ENCODE measurements around the gene CORO1C. TPM values are rescaled to one million over a fixed set of nuclear protein-coding genes. Genes with fewer than 3 reads are reported as not detected.
A peak's percentile ranks its signal among the peaks of the same experiment; 100 is the strongest.

Gene CORO1C
- total and polyA plus RNA-seq, 9 of the 15 experiments (the other 6 are each of a cell fraction or from before 2014, with no cell fraction given): 55.2 to 280 (median 150) TPM

DNA sequence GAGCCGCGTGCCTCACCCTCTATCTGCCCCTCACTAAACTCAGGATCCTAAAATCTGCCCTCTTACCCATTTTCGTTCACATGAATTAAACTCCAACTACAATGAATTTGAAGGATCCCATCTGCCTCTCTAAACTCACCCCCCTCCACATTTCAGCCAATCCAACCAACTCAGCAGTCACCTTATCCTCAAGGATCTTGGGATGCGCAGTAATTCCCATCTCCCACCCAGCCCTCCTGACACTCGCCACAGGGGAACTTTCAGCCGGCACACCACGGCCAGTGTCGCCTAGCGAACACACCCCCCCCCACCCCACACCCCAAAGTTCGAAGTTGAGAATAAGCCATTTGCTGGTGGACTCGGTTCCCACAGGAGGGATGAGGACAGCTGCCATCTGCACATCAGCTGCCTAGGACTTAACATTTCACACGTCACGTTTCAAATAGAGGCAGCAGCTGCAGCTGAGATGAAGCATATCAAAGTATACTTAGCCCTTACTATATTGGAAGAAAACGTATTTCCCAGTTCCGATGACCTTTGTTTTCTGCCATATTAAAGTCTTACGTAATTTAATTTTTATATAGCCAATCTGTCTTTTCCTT, 88.9 kb downstream of the CORO1C start (continued):
- TF ChIP-seq, protein P1, sequence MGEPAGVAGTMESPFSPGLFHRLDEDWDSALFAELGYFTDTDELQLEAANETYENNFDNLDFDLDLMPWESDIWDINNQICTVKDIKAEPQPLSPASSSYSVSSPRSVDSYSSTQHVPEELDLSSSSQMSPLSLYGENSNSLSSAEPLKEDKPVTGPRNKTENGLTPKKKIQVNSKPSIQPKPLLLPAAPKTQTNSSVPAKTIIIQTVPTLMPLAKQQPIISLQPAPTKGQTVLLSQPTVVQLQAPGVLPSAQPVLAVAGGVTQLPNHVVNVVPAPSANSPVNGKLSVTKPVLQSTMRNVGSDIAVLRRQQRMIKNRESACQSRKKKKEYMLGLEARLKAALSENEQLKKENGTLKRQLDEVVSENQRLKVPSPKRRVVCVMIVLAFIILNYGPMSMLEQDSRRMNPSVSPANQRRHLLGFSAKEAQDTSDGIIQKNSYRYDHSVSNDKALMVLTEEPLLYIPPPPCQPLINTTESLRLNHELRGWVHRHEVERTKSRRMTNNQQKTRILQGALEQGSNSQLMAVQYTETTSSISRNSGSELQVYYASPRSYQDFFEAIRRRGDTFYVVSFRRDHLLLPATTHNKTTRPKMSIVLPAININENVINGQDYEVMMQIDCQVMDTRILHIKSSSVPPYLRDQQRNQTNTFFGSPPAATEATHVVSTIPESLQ (CRISPR knock-in tag; IDR thresholded peaks at IDR 0.05): no peak
- TF ChIP-seq KAT7 (CRISPR knock-in tag; IDR thresholded peaks at IDR 0.05; ENCODE audit: borderline replicate concordance): 0 out of 2 replicates have a peak, but pooled peaks have one; percentile 31
- no peak for TF ChIP-seq ZNF707 (CRISPR knock-in tag; conservative IDR thresholded peaks at IDR 0.05)
- TF ChIP-seq, protein P2, sequence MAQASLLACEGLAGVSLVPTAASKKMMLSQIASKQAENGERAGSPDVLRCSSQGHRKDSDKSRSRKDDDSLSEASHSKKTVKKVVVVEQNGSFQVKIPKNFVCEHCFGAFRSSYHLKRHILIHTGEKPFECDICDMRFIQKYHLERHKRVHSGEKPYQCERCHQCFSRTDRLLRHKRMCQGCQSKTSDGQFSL (CRISPR knock-in tag; IDR thresholded peaks at IDR 0.05): 0 out of 2 replicates have a peak, but pooled peaks have one; percentile 37
- TF ChIP-seq, protein P2 (tag; IDR thresholded peaks at IDR 0.05): no peak; a peak in 1 of 4 replicates
